MM.1S (cell line): ENCODE results near the gene KHNYN.

Experiments
- EZH2 ChIP-seq: fragments of 300-600 bp; sonication (generic); optimal IDR thresholded peaks from 2 replicates; pipeline ENCODE3; 2017; ENCODE audit warnings: low read depth, mild to moderate bottlenecking, antibody characterized with exemption, low read length, mixed read lengths
- EZH2phosphoT487 ChIP-seq: fragments of 300-600 bp; sonication (generic); IDR thresholded peaks from 2 replicates; pipeline ENCODE4 v1.6.1; 2018; ENCODE audit warnings: antibody characterized with exemption, low read length
- TF ChIP-seq, protein P1 (sequence below): fragments of 300-600 bp; sonication (generic); IDR thresholded peaks from 2 replicates; pipeline ENCODE4 v1.5.1; 2016; ENCODE audit warnings: antibody characterized with exemption, low read length, mixed read lengths

GRCh38 chr14:24422694-24423601 is 6.8 kb upstream of the KHNYN start:
- TF ChIP-seq, protein P1, sequence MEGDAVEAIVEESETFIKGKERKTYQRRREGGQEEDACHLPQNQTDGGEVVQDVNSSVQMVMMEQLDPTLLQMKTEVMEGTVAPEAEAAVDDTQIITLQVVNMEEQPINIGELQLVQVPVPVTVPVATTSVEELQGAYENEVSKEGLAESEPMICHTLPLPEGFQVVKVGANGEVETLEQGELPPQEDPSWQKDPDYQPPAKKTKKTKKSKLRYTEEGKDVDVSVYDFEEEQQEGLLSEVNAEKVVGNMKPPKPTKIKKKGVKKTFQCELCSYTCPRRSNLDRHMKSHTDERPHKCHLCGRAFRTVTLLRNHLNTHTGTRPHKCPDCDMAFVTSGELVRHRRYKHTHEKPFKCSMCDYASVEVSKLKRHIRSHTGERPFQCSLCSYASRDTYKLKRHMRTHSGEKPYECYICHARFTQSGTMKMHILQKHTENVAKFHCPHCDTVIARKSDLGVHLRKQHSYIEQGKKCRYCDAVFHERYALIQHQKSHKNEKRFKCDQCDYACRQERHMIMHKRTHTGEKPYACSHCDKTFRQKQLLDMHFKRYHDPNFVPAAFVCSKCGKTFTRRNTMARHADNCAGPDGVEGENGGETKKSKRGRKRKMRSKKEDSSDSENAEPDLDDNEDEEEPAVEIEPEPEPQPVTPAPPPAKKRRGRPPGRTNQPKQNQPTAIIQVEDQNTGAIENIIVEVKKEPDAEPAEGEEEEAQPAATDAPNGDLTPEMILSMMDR, result no peak
- TF ChIP-seq EZH2 (no peak), EZH2phosphoT487 (no peak)
